HEK293 (cell line): ENCODE results near the gene SPC24.

Experiments
- MEIS1 ChIP-seq: sonication (generic); formaldehyde crosslinking; IDR thresholded peaks from 2 replicates; pipeline ENCODE4 v1.8.1; 2022; ENCODE audit warnings: missing genetic modification reagents, mild to moderate bottlenecking, borderline replicate concordance
- SP2 ChIP-seq: fragments of 450-650 bp; formaldehyde crosslinking; IDR thresholded peaks from 2 replicates; pipeline ENCODE4 v1.5.1; 2016; ENCODE audit warnings: missing biosample characterization, missing genetic modification characterization
- ZNF302 ChIP-seq: fragments of 450-650 bp; formaldehyde crosslinking; IDR thresholded peaks from 2 replicates; pipeline ENCODE4 v1.5.1; 2016; ENCODE audit warnings: missing biosample characterization, missing genetic modification characterization, low read depth
- ZNF510 ChIP-seq: fragments of 450-650 bp; formaldehyde crosslinking; IDR thresholded peaks from 2 replicates; pipeline ENCODE4 v1.5.1; 2018; ENCODE audit warnings: mild to moderate bottlenecking, missing genetic modification characterization, missing biosample characterization; ENCODE audit not compliant: insufficient replicate concordance
- ZNF558 ChIP-seq: fragments of 450-650 bp; formaldehyde crosslinking; IDR thresholded peaks from 2 replicates; pipeline ENCODE4 v1.5.1; 2016; ENCODE audit warnings: missing biosample characterization, missing genetic modification characterization
- ZNF670 ChIP-seq: fragments of 450-650 bp; formaldehyde crosslinking; IDR thresholded peaks from 2 replicates; pipeline ENCODE4 v1.5.1; 2016; ENCODE audit warnings: missing biosample characterization, missing genetic modification characterization, low read depth
- TF ChIP-seq, protein P1 (sequence below): fragments of 450-650 bp; formaldehyde crosslinking; IDR thresholded peaks from 2 replicates; pipeline ENCODE4 v1.5.1; 2016; ENCODE audit warnings: missing biosample characterization, missing genetic modification characterization
- TF ChIP-seq, protein P2 (sequence below): fragments of 450-650 bp; formaldehyde crosslinking; IDR thresholded peaks from 2 replicates; pipeline ENCODE4 v1.5.1; 2016; ENCODE audit warnings: missing biosample characterization, missing genetic modification characterization
- TF ChIP-seq, protein P3 (sequence below): fragments of 450-650 bp; formaldehyde crosslinking; IDR thresholded peaks from 2 replicates; pipeline ENCODE4 v1.5.1; 2017; ENCODE audit warnings: missing biosample characterization, mild to moderate bottlenecking, missing genetic modification characterization, moderate library complexity

DNA sequence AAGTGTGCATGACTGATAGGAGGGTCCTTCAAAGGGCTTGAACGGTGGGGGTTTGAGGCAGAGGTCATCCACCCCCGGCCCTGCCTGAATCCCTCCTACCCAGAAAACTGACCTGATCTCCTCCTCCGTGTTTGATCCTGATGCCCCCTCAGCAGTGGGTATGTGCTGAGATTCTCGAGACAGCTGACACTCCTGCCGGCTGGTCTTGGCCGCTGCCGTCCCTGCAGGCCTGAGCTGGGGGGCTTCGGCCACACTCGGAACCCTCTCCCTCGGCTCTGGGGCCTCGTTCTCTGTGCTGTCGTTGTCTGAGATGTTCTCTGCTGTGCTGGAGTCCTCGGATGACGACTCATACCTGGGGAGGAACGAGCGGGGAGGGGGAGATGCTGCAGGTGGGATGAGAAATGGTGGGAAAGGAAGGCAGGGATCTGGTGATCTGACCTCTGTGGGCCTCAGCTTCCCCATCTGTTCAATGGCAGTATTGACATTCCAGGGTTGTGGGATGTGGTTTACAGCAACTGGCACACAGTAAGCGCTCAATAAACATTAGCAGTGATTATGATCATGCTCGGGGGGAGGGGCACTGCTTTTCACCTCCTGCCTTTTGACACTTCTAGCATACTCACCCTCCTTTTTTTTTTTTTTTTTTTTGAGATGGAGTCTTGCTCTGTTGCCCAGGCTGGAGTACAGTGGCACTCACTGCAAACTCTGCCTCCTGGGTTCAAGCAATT lies 21.0 kb upstream of the SPC24 start:
- TF ChIP-seq SP2 (tag by site-specific recombination) (no peak), ZNF302 (tag by site-specific recombination) (no peak), ZNF670 (no peak), ZNF510 (no peak), ZNF558 (tag by site-specific recombination) (no peak), MEIS1 (CRISPR knock-in tag) (no peak)
- TF ChIP-seq, protein P1, sequence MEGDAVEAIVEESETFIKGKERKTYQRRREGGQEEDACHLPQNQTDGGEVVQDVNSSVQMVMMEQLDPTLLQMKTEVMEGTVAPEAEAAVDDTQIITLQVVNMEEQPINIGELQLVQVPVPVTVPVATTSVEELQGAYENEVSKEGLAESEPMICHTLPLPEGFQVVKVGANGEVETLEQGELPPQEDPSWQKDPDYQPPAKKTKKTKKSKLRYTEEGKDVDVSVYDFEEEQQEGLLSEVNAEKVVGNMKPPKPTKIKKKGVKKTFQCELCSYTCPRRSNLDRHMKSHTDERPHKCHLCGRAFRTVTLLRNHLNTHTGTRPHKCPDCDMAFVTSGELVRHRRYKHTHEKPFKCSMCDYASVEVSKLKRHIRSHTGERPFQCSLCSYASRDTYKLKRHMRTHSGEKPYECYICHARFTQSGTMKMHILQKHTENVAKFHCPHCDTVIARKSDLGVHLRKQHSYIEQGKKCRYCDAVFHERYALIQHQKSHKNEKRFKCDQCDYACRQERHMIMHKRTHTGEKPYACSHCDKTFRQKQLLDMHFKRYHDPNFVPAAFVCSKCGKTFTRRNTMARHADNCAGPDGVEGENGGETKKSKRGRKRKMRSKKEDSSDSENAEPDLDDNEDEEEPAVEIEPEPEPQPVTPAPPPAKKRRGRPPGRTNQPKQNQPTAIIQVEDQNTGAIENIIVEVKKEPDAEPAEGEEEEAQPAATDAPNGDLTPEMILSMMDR (tag by site-specific recombination) = no peak
- TF ChIP-seq, protein P2, sequence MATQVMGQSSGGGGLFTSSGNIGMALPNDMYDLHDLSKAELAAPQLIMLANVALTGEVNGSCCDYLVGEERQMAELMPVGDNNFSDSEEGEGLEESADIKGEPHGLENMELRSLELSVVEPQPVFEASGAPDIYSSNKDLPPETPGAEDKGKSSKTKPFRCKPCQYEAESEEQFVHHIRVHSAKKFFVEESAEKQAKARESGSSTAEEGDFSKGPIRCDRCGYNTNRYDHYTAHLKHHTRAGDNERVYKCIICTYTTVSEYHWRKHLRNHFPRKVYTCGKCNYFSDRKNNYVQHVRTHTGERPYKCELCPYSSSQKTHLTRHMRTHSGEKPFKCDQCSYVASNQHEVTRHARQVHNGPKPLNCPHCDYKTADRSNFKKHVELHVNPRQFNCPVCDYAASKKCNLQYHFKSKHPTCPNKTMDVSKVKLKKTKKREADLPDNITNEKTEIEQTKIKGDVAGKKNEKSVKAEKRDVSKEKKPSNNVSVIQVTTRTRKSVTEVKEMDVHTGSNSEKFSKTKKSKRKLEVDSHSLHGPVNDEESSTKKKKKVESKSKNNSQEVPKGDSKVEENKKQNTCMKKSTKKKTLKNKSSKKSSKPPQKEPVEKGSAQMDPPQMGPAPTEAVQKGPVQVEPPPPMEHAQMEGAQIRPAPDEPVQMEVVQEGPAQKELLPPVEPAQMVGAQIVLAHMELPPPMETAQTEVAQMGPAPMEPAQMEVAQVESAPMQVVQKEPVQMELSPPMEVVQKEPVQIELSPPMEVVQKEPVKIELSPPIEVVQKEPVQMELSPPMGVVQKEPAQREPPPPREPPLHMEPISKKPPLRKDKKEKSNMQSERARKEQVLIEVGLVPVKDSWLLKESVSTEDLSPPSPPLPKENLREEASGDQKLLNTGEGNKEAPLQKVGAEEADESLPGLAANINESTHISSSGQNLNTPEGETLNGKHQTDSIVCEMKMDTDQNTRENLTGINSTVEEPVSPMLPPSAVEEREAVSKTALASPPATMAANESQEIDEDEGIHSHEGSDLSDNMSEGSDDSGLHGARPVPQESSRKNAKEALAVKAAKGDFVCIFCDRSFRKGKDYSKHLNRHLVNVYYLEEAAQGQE = no peak
- TF ChIP-seq, protein P3, sequence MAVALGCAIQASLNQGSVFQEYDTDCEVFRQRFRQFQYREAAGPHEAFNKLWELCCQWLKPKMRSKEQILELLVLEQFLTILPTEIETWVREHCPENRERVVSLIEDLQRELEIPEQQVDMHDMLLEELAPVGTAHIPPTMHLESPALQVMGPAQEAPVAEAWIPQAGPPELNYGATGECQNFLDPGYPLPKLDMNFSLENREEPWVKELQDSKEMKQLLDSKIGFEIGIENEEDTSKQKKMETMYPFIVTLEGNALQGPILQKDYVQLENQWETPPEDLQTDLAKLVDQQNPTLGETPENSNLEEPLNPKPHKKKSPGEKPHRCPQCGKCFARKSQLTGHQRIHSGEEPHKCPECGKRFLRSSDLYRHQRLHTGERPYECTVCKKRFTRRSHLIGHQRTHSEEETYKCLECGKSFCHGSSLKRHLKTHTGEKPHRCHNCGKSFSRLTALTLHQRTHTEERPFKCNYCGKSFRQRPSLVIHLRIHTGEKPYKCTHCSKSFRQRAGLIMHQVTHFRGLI (tag by site-specific recombination) = no peak
